Activated effector memory CD4-positive, alpha-beta T cell treated with Interleukin-2 at 50 U/mL for 16 hours (primary cell): Measurements from ENCODE around the gene RGS16.
A peak's percentile ranks its signal among the peaks of the same experiment; 100 is the strongest.

Experiments used
- DNase-seq: peaks from one replicate; pipeline ENCODE4 v3.0.0-alpha.2; 2020

Gene RGS16

DNA sequence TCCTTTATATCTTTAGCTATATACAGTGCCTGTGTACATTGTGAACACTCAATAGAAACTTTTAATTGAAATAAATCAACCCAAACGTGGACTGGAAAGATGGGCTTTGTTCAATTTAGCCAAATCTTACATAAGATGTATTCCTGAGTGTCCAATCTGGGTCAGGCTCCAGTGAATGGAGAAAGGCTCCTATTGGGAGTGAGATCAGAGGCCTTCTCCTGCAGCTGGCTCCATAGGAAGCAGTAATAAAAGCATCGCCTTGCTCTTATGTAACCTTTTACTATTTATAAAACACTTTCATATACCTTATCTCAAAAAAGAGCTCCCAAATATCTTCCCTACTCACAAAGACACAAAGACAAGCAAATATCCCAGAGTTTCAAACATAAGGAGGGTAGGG is 24.9 kb upstream of the RGS16 start:
- no peak for DNase-seq

DNA sequence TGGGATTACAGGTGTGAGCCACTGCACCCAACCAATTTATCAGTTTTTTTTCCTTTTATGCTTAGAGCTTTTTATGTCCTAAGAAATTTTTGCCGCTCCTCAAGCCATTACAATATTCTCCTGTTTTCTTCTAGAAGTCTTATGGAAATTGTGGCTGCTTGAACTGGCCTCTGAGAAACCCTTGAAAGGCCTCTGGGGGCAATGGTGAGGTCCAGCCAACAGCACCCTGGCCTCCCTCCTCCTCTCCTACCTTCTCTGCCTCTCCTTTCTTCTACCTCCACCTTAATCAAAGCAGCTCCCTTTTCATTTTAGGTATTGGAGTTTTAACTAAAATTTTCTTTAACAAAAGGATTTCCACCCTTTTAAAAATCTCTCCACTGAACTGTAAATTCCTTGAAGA is 24.5 kb upstream of the RGS16 start:
- DNase-seq: no peak

DNA sequence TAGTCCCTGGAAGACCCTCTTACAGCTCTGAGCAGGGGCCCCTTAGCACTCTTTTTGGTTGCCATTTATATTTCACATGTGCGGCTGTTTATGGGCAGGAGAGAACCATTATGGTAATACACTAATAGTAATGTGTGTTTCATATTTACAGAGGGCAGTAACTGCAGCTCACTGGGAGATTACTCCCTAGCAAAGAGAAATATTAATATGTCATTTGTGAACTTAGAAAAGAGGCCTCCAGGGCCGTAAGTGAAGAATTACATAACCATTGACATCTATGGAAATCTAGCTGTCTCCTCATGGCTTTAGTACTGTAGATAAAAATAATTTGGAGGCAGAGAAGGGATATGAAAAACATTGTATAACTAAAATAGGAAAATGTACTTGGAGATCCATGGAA is 23.4 kb upstream of the RGS16 start:
- no peak for DNase-seq

DNA sequence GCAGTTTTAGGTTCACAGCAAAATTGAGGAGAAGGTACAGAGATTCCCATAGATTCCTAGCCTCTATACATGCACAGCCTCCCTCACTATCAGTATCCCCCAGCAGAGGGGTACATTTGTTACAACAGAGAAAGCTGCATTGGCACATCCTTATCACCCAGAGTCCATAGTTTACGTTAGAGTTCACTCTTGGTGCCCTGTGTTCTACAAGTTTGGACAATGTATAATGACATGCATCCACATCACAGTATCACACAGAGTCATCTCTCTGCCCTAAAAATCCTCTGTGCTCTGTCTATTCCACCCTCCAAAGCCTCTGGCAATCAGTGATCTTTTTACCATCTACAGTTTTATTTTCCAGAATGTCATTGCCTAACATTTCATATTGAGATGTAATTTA is 22.3 kb upstream of the RGS16 start:
- DNase-seq: no peak

DNA sequence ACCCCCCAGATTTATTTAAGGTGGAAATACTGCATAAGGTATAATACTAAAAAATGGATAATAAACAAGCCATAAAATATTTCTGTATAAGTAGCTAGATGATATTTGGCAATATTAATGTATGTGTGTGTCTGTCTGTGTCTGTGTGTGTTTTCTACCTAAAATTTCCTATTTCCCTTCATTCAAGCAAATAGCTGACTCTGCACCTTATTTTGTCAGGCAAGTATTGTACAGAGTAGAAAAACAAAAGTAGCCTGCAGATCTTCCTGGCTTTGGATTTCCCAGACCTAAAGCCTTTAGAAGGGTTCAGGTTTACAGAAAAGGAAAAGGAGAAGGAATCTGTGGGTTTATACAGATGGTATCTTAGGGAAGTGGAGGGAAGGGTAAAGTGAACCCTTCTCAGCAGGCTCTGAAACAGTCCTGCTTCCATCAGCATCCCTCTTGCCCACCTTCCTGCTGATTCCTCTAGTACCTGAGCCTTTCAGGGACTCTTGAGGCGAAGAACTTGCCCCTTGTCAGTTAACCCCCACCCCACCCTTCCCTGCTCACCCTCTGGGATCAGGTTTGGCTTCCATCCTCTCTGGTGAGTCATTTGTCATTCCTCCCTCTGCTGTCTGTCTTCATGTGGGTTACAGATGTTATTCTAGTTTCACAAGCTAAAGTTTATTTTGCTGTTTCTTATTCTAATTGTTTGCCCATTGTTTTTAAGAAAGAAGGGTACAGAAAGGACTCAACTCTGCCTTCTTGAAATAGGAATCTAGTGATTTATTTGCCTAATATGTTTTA is 21.7 kb upstream of the RGS16 start:
- no peak for DNase-seq

- no peak for DNase-seq
These were observed 20.8 kb upstream of the RGS16 start for GRCh38 chr1:182625024-182625423.

GRCh38 chr1:182624577-182624976 is 20.4 kb upstream of the RGS16 start:
- no peak for DNase-seq

GRCh38 chr1:182622901-182623528 is 18.8 kb upstream of the RGS16 start:
- no peak for DNase-seq

DNA sequence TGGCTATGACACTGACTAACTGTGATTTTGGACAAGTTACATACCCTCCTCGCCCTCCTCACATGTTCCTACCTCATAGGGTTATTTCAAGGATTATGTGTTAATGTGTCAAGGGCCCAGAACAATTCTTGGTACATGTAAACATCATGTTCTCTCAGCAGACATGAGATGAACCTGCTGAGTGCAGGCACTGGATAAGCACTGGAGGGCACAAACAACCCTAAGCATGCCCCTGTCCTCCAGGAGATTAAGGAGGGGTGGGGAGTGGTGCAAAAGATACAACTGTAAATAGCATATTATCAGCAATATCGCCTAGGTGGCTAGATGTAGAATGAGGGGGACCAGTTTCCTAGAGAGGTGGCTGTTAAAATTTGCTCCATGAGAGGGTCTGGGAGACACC is 17.7 kb upstream of the RGS16 start:
- no peak for DNase-seq

DNA sequence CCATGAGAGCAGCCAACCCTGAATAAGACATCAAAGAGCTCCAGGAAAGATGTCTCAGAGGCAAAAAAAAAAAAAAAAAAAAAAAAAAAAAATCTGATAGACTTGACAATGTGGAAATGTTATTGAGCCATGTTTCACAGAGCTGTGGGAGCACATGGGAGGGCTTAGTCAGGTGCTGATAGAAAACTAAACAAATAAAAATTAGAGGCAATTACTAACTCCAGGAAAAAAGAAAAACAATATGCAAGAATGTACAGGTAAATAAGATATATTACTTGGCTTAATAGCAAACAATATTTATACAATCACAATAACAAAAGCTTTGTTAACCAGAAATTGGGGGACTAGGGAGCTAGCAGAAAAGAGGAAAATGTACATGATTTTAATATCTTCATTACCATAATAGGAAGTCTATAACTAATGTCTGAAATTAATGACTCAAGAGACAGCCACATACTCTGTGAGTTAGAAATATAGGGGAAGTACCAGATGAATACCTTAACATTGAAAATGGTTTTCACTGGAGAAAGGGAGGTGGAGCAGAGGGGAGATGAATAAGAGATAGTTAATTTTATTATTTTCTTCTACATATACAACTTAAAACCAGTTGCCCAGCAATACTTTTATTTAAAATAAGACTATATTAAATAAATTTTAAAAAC is 16.9 kb upstream of the RGS16 start:
- DNase-seq: no peak

- DNase-seq: no peak
These were observed 13.7 kb upstream of the RGS16 start for GRCh38 chr1:182617734-182618351.

GRCh38 chr1:182617014-182617429 is 12.8 kb upstream of the RGS16 start:
- no peak for DNase-seq

GRCh38 chr1:182616130-182617013 is 12.2 kb upstream of the RGS16 start:
- DNase-seq: peak; percentile 83

DNA sequence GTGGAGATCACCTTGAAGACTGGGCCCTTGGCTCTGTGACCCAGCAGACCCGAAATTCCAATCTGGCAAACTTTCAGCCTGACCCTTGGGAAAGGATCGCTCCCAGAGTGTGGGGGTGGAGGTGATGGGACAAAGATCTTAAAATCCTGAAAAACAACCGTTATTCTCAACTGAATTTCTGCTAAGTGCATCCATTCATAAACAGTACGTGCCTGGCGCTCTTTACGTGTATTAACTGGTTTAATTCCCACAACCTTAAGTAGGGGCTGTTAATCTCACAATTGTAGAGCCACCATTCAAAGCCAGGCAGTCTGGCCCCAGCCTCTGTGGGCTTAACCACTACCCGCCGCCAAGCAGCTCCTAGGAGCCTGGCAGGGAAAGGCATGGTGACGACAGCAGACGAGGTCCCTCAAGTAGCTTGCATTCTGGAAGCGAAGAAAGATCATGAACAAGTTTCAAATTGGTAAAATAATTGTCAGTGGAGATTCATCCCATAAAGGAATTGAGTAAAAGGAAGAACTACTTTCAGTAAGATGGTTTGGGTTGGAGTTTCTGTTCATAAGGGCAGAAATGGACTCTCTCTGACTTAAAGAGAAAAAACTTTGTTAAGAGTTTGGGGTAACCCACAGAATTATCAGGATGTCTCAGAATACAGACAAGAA is 11.4 kb upstream of the RGS16 start:
- DNase-seq: peak; percentile 15

DNA sequence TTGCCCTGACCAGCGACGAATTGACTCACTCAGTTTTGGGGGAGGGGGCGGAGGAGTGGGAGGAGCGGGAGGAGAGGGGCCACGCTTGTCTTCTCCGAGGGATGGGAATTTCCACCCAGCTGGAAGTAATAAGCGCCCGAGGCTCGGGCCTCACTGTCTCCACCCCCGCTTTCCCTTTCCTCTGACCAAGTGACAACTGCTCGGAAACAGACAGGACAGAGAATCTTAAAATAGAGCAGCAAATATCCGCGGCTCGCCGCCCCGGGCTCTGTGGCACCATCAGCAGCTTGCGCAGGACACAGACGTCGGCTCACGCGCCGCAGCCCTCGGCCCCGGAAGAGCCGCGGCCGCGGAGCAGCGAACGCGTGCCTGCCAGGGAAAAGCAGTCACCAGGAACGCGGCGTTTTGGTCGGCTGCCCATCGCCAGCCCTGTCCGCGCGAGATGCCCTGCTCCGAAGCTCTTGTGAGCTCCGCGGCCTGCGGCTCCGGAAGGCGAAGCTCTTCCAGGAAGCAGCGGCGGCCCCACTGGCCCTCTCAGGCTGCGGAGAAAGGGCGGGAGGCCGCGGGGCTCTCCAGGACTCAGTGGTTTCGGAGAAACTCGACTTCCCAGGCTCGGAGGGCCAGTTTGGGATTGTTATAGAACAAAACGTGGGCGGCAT is 10.7 kb upstream of the RGS16 start:
- peak; percentile 13 for DNase-seq

DNA sequence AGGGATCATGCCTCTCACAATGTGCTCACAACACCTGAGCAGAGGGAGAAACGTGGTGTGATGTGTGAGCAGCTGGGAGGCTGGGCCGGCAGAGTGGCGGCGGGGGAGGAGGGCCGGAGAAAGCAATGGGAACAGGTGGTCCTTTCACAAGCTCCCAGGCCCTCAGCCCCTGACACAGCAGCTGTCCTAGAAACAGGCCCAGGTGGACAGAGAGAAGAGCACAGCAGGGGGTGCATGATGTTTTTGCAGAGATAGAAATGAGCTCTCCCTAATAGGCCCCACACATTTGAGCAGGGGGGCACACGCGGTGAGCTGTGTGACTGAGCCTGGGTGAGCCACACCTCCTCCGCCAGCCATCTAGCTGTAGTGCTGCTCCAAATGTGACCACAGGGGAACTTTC is 7.6 kb upstream of the RGS16 start:
- no peak for DNase-seq

GRCh38 chr1:182611326-182611725 is 7.1 kb upstream of the RGS16 start:
- no peak for DNase-seq

GRCh38 chr1:182610606-182611194 is 6.5 kb upstream of the RGS16 start:
- no peak for DNase-seq

GRCh38 chr1:182608845-182609610 is 4.8 kb upstream of the RGS16 start:
- DNase-seq: no peak

GRCh38 chr1:182608236-182608635 is 4.0 kb upstream of the RGS16 start:
- DNase-seq: no peak
